PC-3 (cell line): ENCODE measurements around the gene NCS1. TPM values are rescaled to one million over a fixed set of nuclear protein-coding genes. Genes with fewer than 3 reads are reported as not detected.

Experiments
- ATAC-seq: fragments of 200-7000 bp; cut with Tn5 transposase; 2 replicates; pipeline ENCODE4 v1.9.1; 2020; ENCODE audit warnings: mild to moderate bottlenecking, moderate library complexity
- BruUV-seq: library from RNA; stranded (reverse); fragments of 400-500 nt; replicated peaks from 2 replicates; lab custom pipeline; 2021; lab: Mats Ljungman, UMichigan
- CTCF ChIA-PET: fragments of 300-600 bp; sonication (Branson Sonifier 250); formaldehyde crosslinking; loops from one replicate; lab custom pipeline; 2022; ENCODE audit warnings: antibody characterized with exemption; lab: Charles Lee
- POLR2A ChIA-PET: fragments of 300-600 bp; sonication (Branson Sonifier 250); formaldehyde crosslinking; loops from one replicate; lab custom pipeline; 2022; ENCODE audit warnings: antibody characterized with exemption; ENCODE audit not compliant: unreplicated experiment; lab: Charles Lee
- DNase-seq: peaks from one replicate; pipeline ENCODE4 v3.0.0-alpha.2; 2015
- H2AFZ ChIP-seq: fragments of 300-600 bp; sonication (generic); 2 replicates; pipeline ENCODE4 v1.6.0; 2016; ENCODE audit warnings: antibody characterized with exemption, low read length
- H3F3A ChIP-seq: fragments of 300-600 bp; sonication (generic); one replicate; pipeline ENCODE4 v1.6.0; 2017; ENCODE audit warnings: antibody characterized with exemption, low read length, control low read depth, mild to moderate bottlenecking; ENCODE audit not compliant: unreplicated experiment
- H3K27ac ChIP-seq: fragments of 300-600 bp; sonication (generic); 2 replicates; pipeline ENCODE4 v1.5.1; 2016; ENCODE audit warnings: mild to moderate bottlenecking, low read length
- H3K27me3 ChIP-seq: fragments of 300-600 bp; sonication (generic); 2 replicates; pipeline ENCODE4 v1.6.1; 2016; ENCODE audit warnings: low read length, mixed read lengths
- H3K36me3 ChIP-seq: fragments of 300-600 bp; sonication (generic); 2 replicates; pipeline ENCODE4 v1.6.1; 2016; ENCODE audit warnings: low read depth, mixed run types, low read length, mixed read lengths
- H3K4me1 ChIP-seq: fragments of 300-600 bp; sonication (generic); 2 replicates; pipeline ENCODE4 v1.5.1; 2016; ENCODE audit warnings: low read length; ENCODE audit not compliant: insufficient read depth
- H3K4me2 ChIP-seq: fragments of 300-600 bp; sonication (generic); 2 replicates; pipeline ENCODE4 v1.6.0; 2016; ENCODE audit warnings: low read length
- H3K4me3 ChIP-seq: fragments of 300-600 bp; sonication (generic); 2 replicates; pipeline ENCODE4 v1.5.1; 2016; ENCODE audit warnings: mild to moderate bottlenecking, low read length, mixed read lengths
- H3K79me2 ChIP-seq: fragments of 300-600 bp; sonication (generic); 2 replicates; pipeline ENCODE4 v1.6.1; 2017; ENCODE audit warnings: low read length, mixed read lengths
- H3K9ac ChIP-seq: fragments of 300-600 bp; sonication (generic); 2 replicates; pipeline ENCODE4 v1.6.0; 2016; ENCODE audit warnings: mild to moderate bottlenecking, low read length
- H3K9me2 ChIP-seq: fragments of 300-600 bp; sonication (generic); replicated peaks from 2 replicates; pipeline ENCODE4 v1.6.1; 2016; ENCODE audit warnings: mixed run types, low read length, mixed read lengths
- H3K9me3 ChIP-seq: fragments of 300-600 bp; sonication (generic); 2 replicates; pipeline ENCODE4 v1.6.1; 2016; ENCODE audit warnings: low read length, mixed read lengths
- H4K20me1 ChIP-seq: fragments of 300-600 bp; sonication (generic); 2 replicates; pipeline ENCODE4 v1.6.1; 2016; ENCODE audit warnings: low read length, mixed read lengths
- CTCF ChIP-seq: fragments of 300-600 bp; sonication (generic); conservative IDR thresholded peaks from 2 replicates; pipeline ENCODE4 v1.5.1; 2017; ENCODE audit warnings: antibody characterized with exemption, low read depth, mild to moderate bottlenecking, low read length
- EZH2 ChIP-seq: fragments of 300-600 bp; sonication (generic); IDR thresholded peaks from one replicate; pipeline ENCODE4 v1.6.1; 2017; ENCODE audit warnings: antibody characterized with exemption, mild to moderate bottlenecking, low read length; ENCODE audit not compliant: unreplicated experiment
- EZH2phosphoT487 ChIP-seq: fragments of 300-600 bp; sonication (generic); IDR thresholded peaks from 2 replicates; pipeline ENCODE4 v1.6.1; 2018; ENCODE audit warnings: mild to moderate bottlenecking, antibody characterized with exemption, low read length, borderline replicate concordance
- intact Hi-C: fragments of 100-400 bp; cut with micrococcal nuclease; formaldehyde crosslinking; loops from 2 replicates; pipeline ENCODE4 v1.9.0; 2023
- total RNA-seq: library from RNA; depleted of rRNA; stranded (reverse); fragments of >200 nt; gene quantifications from 2 replicates; pipeline ENCODE4 v1.2.3, GENCODE V29; 2014

The NCS1 gene
- total RNA-seq, 1 experiment from 2014 or later, result 14.0 TPM

- H3K79me2 ChIP-seq, result no peaks in the 10 kb centered on the region
- no peaks in the 10 kb centered on the region for H3K9me2 ChIP-seq
- intact Hi-C loops, result no loop called here
- no peak overlapping the region for H3K4me3 ChIP-seq
- BruUV-seq, result no TSS peak
- no peak for TF ChIP-seq EZH2phosphoT487
- TF ChIP-seq CTCF, result no peak
- DNase-seq (no peak), ATAC-seq (no peak)
- no peak overlapping the region for H2AFZ ChIP-seq
- H3K27me3 ChIP-seq, result peaks cover 23% of the 10 kb centered on the region
- no peak overlapping the region for H3K27ac ChIP-seq
- no peaks in the 10 kb centered on the region for H4K20me1 ChIP-seq
- no peaks in the 10 kb centered on the region for H3K36me3 ChIP-seq
- no peaks in the 10 kb centered on the region for H3K9me3 ChIP-seq
- H3K9ac ChIP-seq, result no peak overlapping the region
- POLR2A ChIA-PET, result no interaction called here
- peaks cover 9% of the 10 kb centered on the region for H3K4me1 ChIP-seq
- CTCF ChIA-PET, result no interaction called here
- no peaks in the 10 kb centered on the region for H3F3A ChIP-seq
- no peak overlapping the region for H3K4me2 ChIP-seq
These were observed 92.5 kb downstream of the NCS1 start for GRCh38 chr9:130264414-130265350.

- Histone ChIP-seq H3K27me3 (peaks cover 23% of the 10 kb centered on the region), H3K9ac (no peak within 1 kb of the TSS), H3K79me2 (no peaks in the 10 kb centered on the region), H3K27ac (no peak within 1 kb of the TSS), H4K20me1 (no peaks in the 10 kb centered on the region), H3K4me1 (peaks cover 9% of the 10 kb centered on the region), H3K9me2 (no peaks in the 10 kb centered on the region), H3F3A (no peaks in the 10 kb centered on the region), H3K4me3 (no peak within 1 kb of the TSS), H3K36me3 (no peaks in the 10 kb centered on the region), H3K4me2 (no peak within 1 kb of the TSS), H2AFZ (no peak within 1 kb of the TSS), H3K9me3 (no peaks in the 10 kb centered on the region)
- DNase-seq, result no peak
- ChIA-PET CTCF (no interaction called here), POLR2A (no interaction called here)
- ATAC-seq, result no peak; the same call in 1 of the 2 replicates
- BruUV-seq, result no TSS peak
- intact Hi-C loops, result no loop called here
- no peak for TF ChIP-seq EZH2phosphoT487
- no peak for TF ChIP-seq EZH2
- no peak for TF ChIP-seq CTCF
These were observed 93.4 kb downstream of the NCS1 start, which contains the start of gene HMCN2 for GRCh38 chr9:130265431-130266235. Gene HMCN2, plus strand, starts transcription at chr9:130265760. Its CDS starts 119 bp downstream, at chr9:130265879.
